Smooth muscle cell (in vitro differentiated cells): Measurements from ENCODE around the gene SCGB1A1. TPM values are rescaled to one million over a fixed set of nuclear protein-coding genes. Genes with fewer than 3 reads are reported as not detected.

Experiments used
- DNase-seq: peaks from one replicate; lab custom pipeline; 2025; ENCODE audit not compliant: unreplicated experiment; lab: John Stamatoyannopoulos, UW
- H2AFZ ChIP-seq: fragments of 200-600 bp; sonication (generic); 2 replicates; pipeline ENCODE4 v1.6.0; 2016; ENCODE audit warnings: antibody characterized with exemption, low read depth, mild to moderate bottlenecking
- H3F3A ChIP-seq: fragments of 200-600 bp; sonication (generic); 2 replicates; pipeline ENCODE4 v1.6.0; 2017; ENCODE audit warnings: antibody characterized with exemption, low read depth
- H3K27ac ChIP-seq: fragments of 200-600 bp; sonication (generic); 2 replicates; pipeline ENCODE4 v1.5.1; 2016; ENCODE audit warnings: low read depth, mild to moderate bottlenecking
- H3K27me3 ChIP-seq: fragments of 200-600 bp; sonication (generic); 2 replicates; pipeline ENCODE4 v1.6.1; 2016; ENCODE audit warnings: low read depth, mild to moderate bottlenecking
- H3K36me3 ChIP-seq: fragments of 200-600 bp; sonication (generic); 2 replicates; pipeline ENCODE4 v1.5.1; 2016; ENCODE audit warnings: low read depth
- H3K4me1 ChIP-seq: fragments of 200-600 bp; sonication (generic); 2 replicates; pipeline ENCODE4 v1.5.1; 2016; ENCODE audit warnings: low read depth
- H3K4me2 ChIP-seq: fragments of 200-600 bp; sonication (generic); 2 replicates; pipeline ENCODE4 v1.6.0; 2016; ENCODE audit warnings: mild to moderate bottlenecking
- H3K4me3 ChIP-seq: fragments of 200-600 bp; sonication (generic); 2 replicates; pipeline ENCODE4 v1.5.1; 2016; ENCODE audit warnings: mild to moderate bottlenecking
- H3K79me2 ChIP-seq: fragments of 200-600 bp; sonication (generic); 2 replicates; pipeline ENCODE4 v1.6.0; 2016; ENCODE audit warnings: low read depth, mild to moderate bottlenecking
- H3K9ac ChIP-seq: fragments of 200-600 bp; sonication (generic); 2 replicates; pipeline ENCODE4 v1.6.0; 2016; ENCODE audit warnings: low read depth
- H3K9me3 ChIP-seq: fragments of 200-600 bp; sonication (generic); replicated peaks from 2 replicates; pipeline ENCODE4 v1.5.1; 2016; ENCODE audit warnings: low read depth
- H4K20me1 ChIP-seq: fragments of 200-600 bp; sonication (generic); 2 replicates; pipeline ENCODE4 v1.6.0; 2016; ENCODE audit warnings: low read depth
- WGBS: methylation state at CpG from one replicate; pipeline ENCODE4 v1.1.7; 2016; ENCODE audit warnings: low lambda C conversion rate; 5-methylcytosine and 5-hydroxymethylcytosine counted together
- polyA plus RNA-seq: library from polyadenylated mRNA; unstranded; fragments of >200 nt; fragmentation: Nextera tagmentation; extraction: Ambion mirVana; gene quantifications from 2 replicates; pipeline ENCODE4 v1.2.1, GENCODE V29; 2016
- total RNA-seq: library from RNA; depleted of rRNA; stranded (reverse); fragments of >200 nt; gene quantifications from 2 replicates; pipeline ENCODE4 v1.2.3, GENCODE V29; 2014
- TF ChIP-seq, protein P1 (sequence below): fragments of 200-600 bp; sonication (generic); IDR thresholded peaks from 2 replicates; pipeline ENCODE4 v1.5.1; 2017; ENCODE audit warnings: borderline replicate concordance, mild to moderate bottlenecking, antibody characterized with exemption; ENCODE audit not compliant: insufficient read depth, poor library complexity, severe bottlenecking

Gene SCGB1A1
- total and polyA plus RNA-seq, 2 experiments from 2014 or later, result not detected

DNA sequence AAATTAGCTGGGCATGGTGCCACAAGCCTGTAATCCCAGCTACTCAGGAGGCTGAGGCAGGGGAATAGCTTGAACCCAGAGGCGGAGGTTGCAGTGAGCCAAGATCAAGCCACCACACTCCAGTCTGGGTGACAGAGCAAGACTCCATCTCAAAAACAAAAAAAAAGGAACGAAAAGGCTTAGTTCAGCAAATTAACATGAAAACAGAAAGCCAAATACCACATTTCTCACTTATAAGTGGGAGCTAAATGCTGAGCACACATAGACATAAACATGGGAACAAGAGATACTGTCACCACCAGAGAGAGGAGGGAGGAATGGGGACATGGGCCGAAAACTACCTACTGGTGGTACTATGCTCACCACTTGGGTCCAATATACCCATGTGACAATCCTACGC is 38.6 kb downstream of the SCGB1A1 start:
- no peaks in the 10 kb centered on the region for H3K9me3 ChIP-seq
- H2AFZ ChIP-seq, result no peak overlapping the region
- H3K9ac ChIP-seq, result no peak overlapping the region
- H3K36me3 ChIP-seq, result no peaks in the 10 kb centered on the region
- H3K4me2 ChIP-seq, result no peak overlapping the region
- WGBS, result 85% methylated on average over 4 of the region's 4 CpGs
- H3K79me2 ChIP-seq, result no peaks in the 10 kb centered on the region
- no peak overlapping the region for H3K27ac ChIP-seq
- no peaks in the 10 kb centered on the region for H3F3A ChIP-seq
- DNase-seq, result no peak
- no peaks in the 10 kb centered on the region for H3K27me3 ChIP-seq
- no peak overlapping the region for H3K4me3 ChIP-seq
- H3K4me1 ChIP-seq, result no peaks in the 10 kb centered on the region
- no peaks in the 10 kb centered on the region for H4K20me1 ChIP-seq
- TF ChIP-seq, protein P1, sequence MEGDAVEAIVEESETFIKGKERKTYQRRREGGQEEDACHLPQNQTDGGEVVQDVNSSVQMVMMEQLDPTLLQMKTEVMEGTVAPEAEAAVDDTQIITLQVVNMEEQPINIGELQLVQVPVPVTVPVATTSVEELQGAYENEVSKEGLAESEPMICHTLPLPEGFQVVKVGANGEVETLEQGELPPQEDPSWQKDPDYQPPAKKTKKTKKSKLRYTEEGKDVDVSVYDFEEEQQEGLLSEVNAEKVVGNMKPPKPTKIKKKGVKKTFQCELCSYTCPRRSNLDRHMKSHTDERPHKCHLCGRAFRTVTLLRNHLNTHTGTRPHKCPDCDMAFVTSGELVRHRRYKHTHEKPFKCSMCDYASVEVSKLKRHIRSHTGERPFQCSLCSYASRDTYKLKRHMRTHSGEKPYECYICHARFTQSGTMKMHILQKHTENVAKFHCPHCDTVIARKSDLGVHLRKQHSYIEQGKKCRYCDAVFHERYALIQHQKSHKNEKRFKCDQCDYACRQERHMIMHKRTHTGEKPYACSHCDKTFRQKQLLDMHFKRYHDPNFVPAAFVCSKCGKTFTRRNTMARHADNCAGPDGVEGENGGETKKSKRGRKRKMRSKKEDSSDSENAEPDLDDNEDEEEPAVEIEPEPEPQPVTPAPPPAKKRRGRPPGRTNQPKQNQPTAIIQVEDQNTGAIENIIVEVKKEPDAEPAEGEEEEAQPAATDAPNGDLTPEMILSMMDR, result no peak

DNA sequence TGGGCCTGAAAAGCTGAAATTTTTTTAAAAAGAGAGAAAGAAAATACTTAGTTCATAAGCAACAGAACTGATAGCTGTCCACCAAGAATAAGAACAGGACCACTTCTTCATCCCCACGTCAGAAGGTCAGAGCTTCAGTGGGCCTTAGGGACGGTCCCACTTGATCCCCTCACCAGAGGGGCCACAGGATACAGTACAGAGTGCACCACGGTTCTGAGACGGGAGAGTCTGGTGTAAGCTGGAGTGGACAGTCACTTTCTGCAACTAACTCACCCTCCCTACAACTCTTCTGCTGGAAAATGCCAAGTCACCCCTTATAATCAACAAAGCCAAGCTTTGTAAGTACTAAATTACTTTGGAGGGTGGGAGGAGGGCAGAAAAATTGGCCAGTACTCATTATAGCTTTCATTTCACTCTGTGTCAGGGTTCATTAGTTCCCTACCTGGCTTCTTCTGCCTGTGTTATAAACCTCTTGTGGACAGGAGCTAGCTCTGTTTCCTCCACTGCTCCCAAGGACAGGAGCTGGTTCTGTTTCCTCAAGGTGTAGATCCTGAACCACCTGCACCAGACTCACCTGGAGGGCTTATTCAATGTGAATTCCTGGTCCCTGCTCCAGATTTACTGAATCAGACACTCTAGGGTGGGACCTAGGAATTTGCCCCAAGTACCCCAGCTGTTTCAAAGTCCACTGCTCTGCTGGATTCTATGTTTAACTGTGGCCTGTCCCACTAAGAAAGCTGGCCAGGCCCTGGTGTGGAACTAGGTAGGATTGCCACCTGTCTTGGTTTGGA is 39.6 kb downstream of the SCGB1A1 start:
- Histone ChIP-seq H3F3A (no peaks in the 10 kb centered on the region), H3K4me1 (no peaks in the 10 kb centered on the region), H3K4me3 (no peak overlapping the region), H3K9me3 (no peaks in the 10 kb centered on the region), H3K27me3 (no peaks in the 10 kb centered on the region), H2AFZ (no peak overlapping the region), H3K4me2 (no peak overlapping the region), H3K36me3 (no peaks in the 10 kb centered on the region), H3K79me2 (no peaks in the 10 kb centered on the region), H4K20me1 (no peaks in the 10 kb centered on the region), H3K27ac (no peak overlapping the region), H3K9ac (no peak overlapping the region)
- TF ChIP-seq, protein P1, result no peak
- no peak for DNase-seq
- 57% methylated on average over 4 of the region's 4 CpGs for WGBS

DNA sequence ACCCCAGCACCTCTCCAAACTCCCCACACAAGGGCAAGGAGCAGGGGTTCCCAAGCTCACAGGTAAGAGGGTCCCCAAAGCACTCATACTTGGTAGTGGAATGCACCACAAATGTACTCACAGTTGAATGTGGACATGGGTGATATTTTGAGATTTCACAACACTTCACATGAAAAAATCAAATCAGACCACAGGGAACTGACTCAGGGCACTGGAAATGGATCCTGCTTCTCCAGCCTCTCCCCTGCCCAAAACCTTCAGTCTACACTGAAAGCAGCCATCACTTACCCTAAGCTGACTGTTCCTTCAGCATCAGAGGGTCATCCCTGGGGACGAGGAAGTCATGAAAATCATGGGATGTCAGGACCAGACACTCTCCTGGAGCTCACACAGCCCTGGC is 40.2 kb downstream of the SCGB1A1 start:
- TF ChIP-seq, protein P1, result no peak
- no peaks in the 10 kb centered on the region for H3F3A ChIP-seq
- no peak overlapping the region for H3K27ac ChIP-seq
- WGBS, result 94% methylated on average over 1 of the region's 1 CpG
- H3K36me3 ChIP-seq, result no peaks in the 10 kb centered on the region
- no peak overlapping the region for H3K4me3 ChIP-seq
- H3K27me3 ChIP-seq, result no peaks in the 10 kb centered on the region
- H3K79me2 ChIP-seq, result no peaks in the 10 kb centered on the region
- no peak for DNase-seq
- no peaks in the 10 kb centered on the region for H3K9me3 ChIP-seq
- H3K4me2 ChIP-seq, result no peak overlapping the region
- no peak overlapping the region for H3K9ac ChIP-seq
- H3K4me1 ChIP-seq, result no peaks in the 10 kb centered on the region
- no peak overlapping the region for H2AFZ ChIP-seq
- H4K20me1 ChIP-seq, result no peaks in the 10 kb centered on the region
